HepG2 (cell line): ENCODE data around the gene KIF3C. TPM values are rescaled to one million over a fixed set of nuclear protein-coding genes. Genes with fewer than 3 reads are reported as not detected.
A peak's percentile ranks its signal among the peaks of the same experiment; 100 is the strongest.

ENCODE experiments used
- BHLHE40 ChIP-seq: IDR thresholded peaks from 2 replicates; pipeline ENCODE4 v1.6.1; 2011; ENCODE audit warnings: low read length, improper control_type of control experiment
- GLI4 ChIP-seq: sonication (generic); formaldehyde crosslinking; IDR thresholded peaks from 2 replicates; pipeline ENCODE4 v1.5.1; 2020; ENCODE audit warnings: missing genetic modification reagents, mild to moderate bottlenecking, moderate library complexity, borderline replicate concordance
- IKZF4 ChIP-seq: sonication (generic); formaldehyde crosslinking; IDR thresholded peaks from 2 replicates; pipeline ENCODE4 v1.5.1; 2020; ENCODE audit warnings: borderline replicate concordance, mild to moderate bottlenecking, low read depth, missing genetic modification reagents; ENCODE audit errors: not compliant biosample characterization
- PCBP1 ChIP-seq: fragments of 200-400 bp; formaldehyde crosslinking; IDR thresholded peaks from 2 replicates; pipeline ENCODE4 v1.6.1; 2017; ENCODE audit warnings: mild to moderate bottlenecking, low read depth, low read length, borderline replicate concordance
- PRPF4 ChIP-seq: fragments of 200-400 bp; formaldehyde crosslinking; IDR thresholded peaks from 2 replicates; pipeline ENCODE4 v1.6.1; 2016; ENCODE audit warnings: low read length, low read depth; ENCODE audit not compliant: poor library complexity, severe bottlenecking
- RCOR2 ChIP-seq: IDR thresholded peaks from 2 replicates; pipeline ENCODE4 v1.6.1; 2016; ENCODE audit warnings: missing biosample characterization, missing genetic modification reagents
- SETDB1 ChIP-seq: sonication (generic); formaldehyde crosslinking; IDR thresholded peaks from 2 replicates; pipeline ENCODE4 v1.5.1; 2020; ENCODE audit warnings: missing genetic modification reagents, mild to moderate bottlenecking, borderline replicate concordance
- TAF1 ChIP-seq: sonication (generic); formaldehyde crosslinking; IDR thresholded peaks from 2 replicates; pipeline ENCODE4 v1.4.0; 2020; ENCODE audit warnings: missing genetic modification reagents
- THYN1 ChIP-seq: sonication (generic); formaldehyde crosslinking; IDR thresholded peaks from 2 replicates; pipeline ENCODE4 v1.8.1; 2023; ENCODE audit warnings: low read depth, mild to moderate bottlenecking, moderate library complexity, missing genetic modification reagents, borderline replicate concordance
- XBP1 ChIP-seq: sonication (generic); formaldehyde crosslinking; IDR thresholded peaks from 2 replicates; pipeline ENCODE4 v1.5.0; 2020; ENCODE audit warnings: missing genetic modification reagents
- ZNF230 ChIP-seq: sonication (generic); formaldehyde crosslinking; IDR thresholded peaks from 2 replicates; pipeline ENCODE4 v1.4.0; 2020; ENCODE audit warnings: mild to moderate bottlenecking, missing genetic modification reagents
- ZNF251 ChIP-seq: sonication (generic); formaldehyde crosslinking; IDR thresholded peaks from 2 replicates; pipeline ENCODE4 v1.9.0; 2021; ENCODE audit warnings: mild to moderate bottlenecking, missing genetic modification reagents
- ZNF607 ChIP-seq: sonication (generic); formaldehyde crosslinking; IDR thresholded peaks from 2 replicates; pipeline ENCODE4 v1.5.1; 2020; ENCODE audit warnings: missing genetic modification reagents, mild to moderate bottlenecking, borderline replicate concordance
- ZNF724P ChIP-seq: sonication (generic); formaldehyde crosslinking; IDR thresholded peaks from 2 replicates; pipeline ENCODE4 v1.8.0; 2022; ENCODE audit warnings: missing genetic modification reagents, borderline replicate concordance
- ZNF761 ChIP-seq: sonication (generic); formaldehyde crosslinking; conservative IDR thresholded peaks from 2 replicates; pipeline ENCODE4 v1.4.0; 2020; ENCODE audit warnings: mild to moderate bottlenecking, missing genetic modification reagents
- ZNF768 ChIP-seq: sonication (generic); formaldehyde crosslinking; IDR thresholded peaks from 2 replicates; pipeline ENCODE4 v1.4.0; 2020; ENCODE audit warnings: missing genetic modification reagents
- ZNF850 ChIP-seq: sonication (generic); formaldehyde crosslinking; conservative IDR thresholded peaks from 2 replicates; pipeline ENCODE4 v1.9.0; 2021; ENCODE audit warnings: mild to moderate bottlenecking, missing genetic modification reagents
- ZSCAN31 ChIP-seq: sonication (generic); formaldehyde crosslinking; IDR thresholded peaks from 2 replicates; pipeline ENCODE4 v1.5.0; 2020; ENCODE audit warnings: low read depth, mild to moderate bottlenecking, missing genetic modification reagents
- polyA plus RNA-seq, 8 experiments: library from polyadenylated mRNA; depleted of rRNA in 3 of 8; stranded (reverse) in 7 of 8; unstranded in 1 of 8; fragments of >200 nt; fragmentation: Illumina TruSeq in 4 of 8; extraction: Trizol in 4 of 8; gene quantifications; 2 replicates each; pipeline versions ENCODE4 v1.2.1 to v1.2.3, GENCODE V29; 2011 to 2016; ENCODE audit warnings: low read depth in 4 of 8, missing spikeins in 1 of 8, mixed read lengths in 1 of 8; ENCODE audit not compliant: insufficient read depth in 1 of 8
- total RNA-seq, 5 experiments: library from RNA; depleted of rRNA; stranded (reverse); fragments of >200 nt; fragmentation: Illumina TruSeq; extraction: Trizol; gene quantifications; 2 replicates each; pipeline ENCODE4 v1.2.3, GENCODE V29; 2016; ENCODE audit warnings: low read depth in 1 of 5
- TF ChIP-seq, protein P1 (sequence below), 2 experiments: sonication (generic) in 1 of 2; formaldehyde crosslinking in 1 of 2; IDR thresholded peaks; 2 replicates each; pipeline versions ENCODE4 v1.6.1 to v1.9.0; 2014 to 2022; ENCODE audit warnings: antibody characterized with exemption in 1 of 2, borderline replicate concordance in 1 of 2, inconsistent platforms in 1 of 2, low read depth in 1 of 2, missing genetic modification reagents in 1 of 2
- TF ChIP-seq, protein P2 (sequence below): sonication (generic); formaldehyde crosslinking; IDR thresholded peaks from 2 replicates; pipeline ENCODE4 v1.8.0; 2022; ENCODE audit warnings: low read depth, missing genetic modification reagents

Gene KIF3C
- total and polyA plus RNA-seq, 2 of the 13 experiments (the other 11 are each of a cell fraction or from before 2014, with no cell fraction given), result 3.6 to 4.9 TPM

DNA sequence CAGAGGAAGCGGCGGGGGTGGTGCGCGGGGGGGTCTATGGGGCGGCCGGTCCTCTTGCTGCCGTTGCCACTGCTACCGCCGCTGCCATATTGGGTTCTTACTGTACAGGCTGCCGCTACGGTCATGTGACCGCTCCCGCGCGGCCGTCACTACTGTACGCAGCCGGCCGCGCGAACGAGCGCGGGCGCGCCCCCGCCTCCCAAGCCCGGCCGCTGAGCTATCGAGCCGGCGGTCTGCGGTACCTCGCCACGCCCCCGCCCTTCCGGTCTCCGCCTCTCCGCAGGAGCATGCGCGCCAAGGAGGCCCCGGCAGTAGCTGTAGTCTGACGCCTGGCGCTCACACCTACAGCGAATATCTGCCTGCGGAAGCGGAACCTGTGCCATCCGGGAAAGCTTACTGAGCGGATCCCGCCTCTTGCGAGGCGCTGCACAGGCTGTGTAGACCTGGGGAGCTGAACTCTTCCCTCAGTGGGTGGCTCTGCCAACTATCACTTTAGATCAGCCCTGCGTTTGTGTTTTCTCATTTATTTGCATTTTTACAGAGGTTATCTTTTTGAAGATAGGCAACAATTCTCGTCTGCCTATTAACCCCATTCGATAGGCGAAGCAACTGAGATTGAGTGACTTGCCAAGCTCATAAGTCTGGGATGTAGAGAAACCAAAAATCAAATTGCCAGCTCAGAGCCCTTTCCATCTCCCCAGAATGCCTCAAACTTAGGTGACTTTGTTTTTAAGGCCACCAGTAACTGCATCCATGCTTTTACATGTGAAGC lies 103.8 kb downstream of the KIF3C start, which contains the start of gene ASXL2 (continued):
- TF ChIP-seq, protein P1, sequence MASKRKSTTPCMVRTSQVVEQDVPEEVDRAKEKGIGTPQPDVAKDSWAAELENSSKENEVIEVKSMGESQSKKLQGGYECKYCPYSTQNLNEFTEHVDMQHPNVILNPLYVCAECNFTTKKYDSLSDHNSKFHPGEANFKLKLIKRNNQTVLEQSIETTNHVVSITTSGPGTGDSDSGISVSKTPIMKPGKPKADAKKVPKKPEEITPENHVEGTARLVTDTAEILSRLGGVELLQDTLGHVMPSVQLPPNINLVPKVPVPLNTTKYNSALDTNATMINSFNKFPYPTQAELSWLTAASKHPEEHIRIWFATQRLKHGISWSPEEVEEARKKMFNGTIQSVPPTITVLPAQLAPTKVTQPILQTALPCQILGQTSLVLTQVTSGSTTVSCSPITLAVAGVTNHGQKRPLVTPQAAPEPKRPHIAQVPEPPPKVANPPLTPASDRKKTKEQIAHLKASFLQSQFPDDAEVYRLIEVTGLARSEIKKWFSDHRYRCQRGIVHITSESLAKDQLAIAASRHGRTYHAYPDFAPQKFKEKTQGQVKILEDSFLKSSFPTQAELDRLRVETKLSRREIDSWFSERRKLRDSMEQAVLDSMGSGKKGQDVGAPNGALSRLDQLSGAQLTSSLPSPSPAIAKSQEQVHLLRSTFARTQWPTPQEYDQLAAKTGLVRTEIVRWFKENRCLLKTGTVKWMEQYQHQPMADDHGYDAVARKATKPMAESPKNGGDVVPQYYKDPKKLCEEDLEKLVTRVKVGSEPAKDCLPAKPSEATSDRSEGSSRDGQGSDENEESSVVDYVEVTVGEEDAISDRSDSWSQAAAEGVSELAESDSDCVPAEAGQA (IDR thresholded peaks at IDR 0.05; ENCODE audit: low read depth), result peak; percentile 48; the same call in 1 of the 2 replicates
- TF ChIP-seq, protein P1 (CRISPR knock-in tag; IDR thresholded peaks at IDR 0.05; ENCODE audit: borderline replicate concordance), result no peak
- TF ChIP-seq, protein P2, sequence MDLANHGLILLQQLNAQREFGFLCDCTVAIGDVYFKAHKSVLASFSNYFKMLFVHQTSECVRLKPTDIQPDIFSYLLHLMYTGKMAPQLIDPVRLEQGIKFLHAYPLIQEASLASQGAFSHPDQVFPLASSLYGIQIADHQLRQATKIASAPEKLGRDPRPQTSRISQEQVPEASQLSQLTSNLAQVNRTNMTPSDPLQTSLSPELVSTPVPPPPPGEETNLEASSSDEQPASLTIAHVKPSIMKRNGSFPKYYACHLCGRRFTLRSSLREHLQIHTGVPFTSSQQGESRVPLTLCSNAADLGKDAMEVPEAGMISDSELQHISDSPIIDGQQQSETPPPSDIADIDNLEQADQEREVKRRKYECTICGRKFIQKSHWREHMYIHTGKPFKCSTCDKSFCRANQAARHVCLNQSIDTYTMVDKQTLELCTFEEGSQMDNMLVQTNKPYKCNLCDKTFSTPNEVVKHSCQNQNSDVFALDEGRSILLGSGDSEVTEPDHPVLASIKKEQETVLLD, result peak; percentile 66; the same call in 1 of the 2 replicates
- no peak for TF ChIP-seq SETDB1
- no peak for TF ChIP-seq ZNF251 (CRISPR knock-in tag)
- peak; percentile 14; the same call in 1 of the 2 replicates for TF ChIP-seq RCOR2 (CRISPR knock-in tag)
- no peak for TF ChIP-seq ZNF230 (CRISPR knock-in tag)
- no peak for TF ChIP-seq ZNF850
- TF ChIP-seq ZNF768, result no peak
- TF ChIP-seq ZNF607 (CRISPR knock-in tag), result peak; percentile 92; the same call in 1 of the 2 replicates
- no peak for TF ChIP-seq THYN1 (CRISPR knock-in tag)
- TF ChIP-seq GLI4 (CRISPR knock-in tag), result no peak; the same call in 1 of the 2 replicates
- TF ChIP-seq ZNF724P, result peak; percentile 71; the same call in 1 of the 2 replicates
- peak; percentile 77 for TF ChIP-seq BHLHE40
- TF ChIP-seq ZSCAN31 (CRISPR knock-in tag), result peak; percentile 56; the same call in 1 of the 2 replicates
- TF ChIP-seq ZNF761, result no peak; the same call in 1 of the 2 replicates
- peak; percentile 84 for TF ChIP-seq TAF1 (CRISPR knock-in tag)
- no peak for TF ChIP-seq PCBP1
- TF ChIP-seq XBP1 (CRISPR knock-in tag), result no peak
- no peak for TF ChIP-seq IKZF4
- TF ChIP-seq PRPF4, result no peak
